ENCODE data around the gene B4GALT2.

The B4GALT2 gene

GRCh38 chr1:43953361-43953760 lies 25.6 kb upstream of the B4GALT2 start:
- ATAC-seq (replicated peaks) = no peak
- DNase-seq = no peak
- no peaks in the 10 kb centered on the region for H3K9me3 Mint-ChIP-seq
- peaks cover 39 to 49% of the 10 kb centered on the region in 2 donors for H3K36me3 Mint-ChIP-seq
- H3K4me3 Mint-ChIP-seq = no peak overlapping the region
- H3K27ac Mint-ChIP-seq = no peak overlapping the region
- no peaks in the 10 kb centered on the region for H3K27me3 Mint-ChIP-seq
- peaks cover 28 to 35% of the 10 kb centered on the region in 2 donors for H3K4me1 Mint-ChIP-seq

- ATAC-seq (replicated peaks) (no peak), DNase-seq (no peak)
- H3K4me3 Mint-ChIP-seq = no peak overlapping the region
- H3K27me3 Mint-ChIP-seq = no peaks in the 10 kb centered on the region
- H3K9me3 Mint-ChIP-seq = no peaks in the 10 kb centered on the region
- H3K27ac Mint-ChIP-seq = no peak overlapping the region
- peaks cover 45 to 55% of the 10 kb centered on the region in 2 donors for H3K36me3 Mint-ChIP-seq
- peaks cover 21 to 28% of the 10 kb centered on the region in 2 donors for H3K4me1 Mint-ChIP-seq
These were observed 25.0 kb upstream of the B4GALT2 start for GRCh38 chr1:43954036-43954435.

DNA sequence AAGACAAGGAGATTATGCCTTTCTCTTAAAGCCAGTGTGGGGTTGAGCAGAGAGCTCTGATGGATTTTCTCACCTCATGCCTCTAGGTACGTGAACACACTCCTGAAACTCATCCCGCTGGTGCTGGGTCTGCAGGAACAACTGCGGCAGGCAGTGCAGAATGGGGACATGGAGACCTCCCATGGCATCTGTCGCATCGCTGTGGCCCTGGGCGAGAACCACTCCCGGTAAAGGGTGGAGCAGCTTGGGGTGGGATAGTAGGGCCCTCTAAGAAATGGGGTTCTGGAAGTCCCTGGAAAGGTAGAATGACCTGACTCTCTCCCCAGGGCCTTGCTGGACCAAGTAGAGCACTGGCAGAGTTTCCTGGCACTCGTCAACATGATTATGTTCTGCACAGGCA lies 22.8 kb upstream of the B4GALT2 start:
- Mint-ChIP-seq H3K4me1 (peaks cover 8 to 11% of the 10 kb centered on the region in 2 donors), H3K9me3 (no peaks in the 10 kb centered on the region), H3K27me3 (no peaks in the 10 kb centered on the region), H3K27ac (no peak overlapping the region), H3K4me3 (no peak overlapping the region), H3K36me3 (peaks cover 35 to 46% of the 10 kb centered on the region in 2 donors)
- ATAC-seq (replicated peaks) = no peak
- DNase-seq = no peak

- Mint-ChIP-seq H3K9me3 (no peaks in the 10 kb centered on the region), H3K36me3 (peaks cover 40 to 48% of the 10 kb centered on the region in 2 donors), H3K4me3 (no peak overlapping the region), H3K27ac (no peak overlapping the region), H3K4me1 (peaks cover 0 to 7% of the 10 kb centered on the region in 2 donors), H3K27me3 (no peaks in the 10 kb centered on the region)
- DNase-seq (no peak), ATAC-seq (replicated peaks) (no peak)
These were observed 21.5 kb upstream of the B4GALT2 start for GRCh38 chr1:43957407-43958040.

DNA sequence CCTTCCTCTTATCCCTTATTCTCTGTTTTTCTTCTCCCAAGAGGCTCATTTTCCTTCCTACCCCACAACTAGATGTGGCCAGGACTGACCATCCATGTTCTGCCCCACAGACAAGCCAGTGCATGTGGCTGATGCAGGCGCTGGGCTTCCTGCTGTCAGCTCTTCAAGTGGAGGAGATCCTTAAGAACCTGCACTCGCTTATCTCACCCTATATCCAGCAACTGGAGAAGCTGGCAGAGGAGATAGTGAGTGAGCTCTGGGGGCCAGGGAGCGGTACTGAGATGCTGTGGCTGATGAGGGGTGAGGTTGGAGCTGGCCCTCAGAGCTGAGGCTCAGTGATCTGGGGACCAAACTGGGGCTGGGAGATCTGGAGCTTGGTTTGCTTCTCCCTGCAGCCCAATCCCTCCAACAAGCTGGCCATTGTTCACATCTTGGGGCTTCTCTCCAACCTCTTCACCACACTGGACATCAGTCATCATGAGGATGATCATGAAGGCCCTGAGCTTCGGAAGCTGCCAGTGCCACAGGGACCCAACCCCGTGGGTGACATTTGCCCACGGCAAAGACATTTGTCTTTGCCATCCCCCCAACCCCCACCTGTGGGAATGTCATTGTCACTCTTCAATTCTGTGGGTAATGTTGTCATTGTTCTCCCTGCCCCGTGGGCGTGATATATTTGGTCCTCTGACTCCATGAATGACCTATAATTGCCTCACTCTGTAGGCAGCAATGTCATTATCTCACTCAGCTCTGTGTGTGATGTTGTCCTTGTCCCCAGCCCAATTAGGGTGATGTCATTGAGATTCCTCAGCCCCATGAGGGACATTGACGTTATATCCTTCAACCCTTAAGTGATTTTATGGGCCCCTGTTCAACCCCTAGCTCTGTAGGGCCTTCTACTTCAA lies 20.4 kb upstream of the B4GALT2 start:
- Mint-ChIP-seq H3K4me1 (peaks cover 0 to 4% of the 10 kb centered on the region in 2 donors), H3K4me3 (no peak overlapping the region), H3K27ac (no peak overlapping the region), H3K9me3 (no peaks in the 10 kb centered on the region), H3K36me3 (peaks cover 42 to 46% of the 10 kb centered on the region in 2 donors), H3K27me3 (no peaks in the 10 kb centered on the region)
- no peak for DNase-seq
- ATAC-seq (replicated peaks) = no peak

GRCh38 chr1:43960798-43961197 lies 18.2 kb upstream of the B4GALT2 start:
- Mint-ChIP-seq H3K27me3 (no peaks in the 10 kb centered on the region), H3K4me1 (peaks cover 0 to 3% of the 10 kb centered on the region in 2 donors), H3K9me3 (no peaks in the 10 kb centered on the region), H3K27ac (no peak overlapping the region), H3K36me3 (peaks cover 32 to 37% of the 10 kb centered on the region in 2 donors), H3K4me3 (no peak overlapping the region)
- ATAC-seq (replicated peaks) (no peak), DNase-seq (no peak)

DNA sequence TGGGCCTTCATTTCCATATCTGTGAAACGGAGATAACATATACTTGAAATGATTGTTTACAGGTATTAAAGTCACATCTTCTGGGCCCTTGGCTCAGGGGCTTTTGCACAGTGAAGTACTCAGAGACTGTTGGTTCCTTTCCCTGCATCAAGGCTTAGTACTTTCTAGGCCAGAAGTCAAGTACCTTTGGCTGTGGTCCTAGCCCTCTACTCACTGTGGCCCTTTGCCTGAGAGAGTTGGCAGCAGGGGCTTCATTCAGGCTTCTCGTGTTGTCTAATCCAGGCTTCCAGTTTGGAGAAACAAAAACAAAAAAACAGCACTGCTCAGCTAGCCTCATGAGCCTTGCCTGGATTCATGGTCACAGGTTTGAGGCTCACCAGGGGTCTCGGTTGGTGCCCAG lies 17.3 kb upstream of the B4GALT2 start:
- no peak overlapping the region for H3K4me3 Mint-ChIP-seq
- H3K4me1 Mint-ChIP-seq = peaks cover 0 to 3% of the 10 kb centered on the region in 2 donors
- no peak for DNase-seq
- no peak for ATAC-seq (replicated peaks)
- H3K36me3 Mint-ChIP-seq = peaks cover 29 to 35% of the 10 kb centered on the region in 2 donors
- no peaks in the 10 kb centered on the region for H3K27me3 Mint-ChIP-seq
- H3K9me3 Mint-ChIP-seq = no peaks in the 10 kb centered on the region
- no peak overlapping the region for H3K27ac Mint-ChIP-seq

- peaks cover 0 to under 1% of the 10 kb centered on the region in 2 donors for H3K4me1 Mint-ChIP-seq
- no peak for DNase-seq
- H3K9me3 Mint-ChIP-seq = no peaks in the 10 kb centered on the region
- no peak overlapping the region for H3K4me3 Mint-ChIP-seq
- no peak overlapping the region for H3K27ac Mint-ChIP-seq
- no peak for ATAC-seq (replicated peaks)
- H3K27me3 Mint-ChIP-seq = no peaks in the 10 kb centered on the region
- H3K36me3 Mint-ChIP-seq = peaks cover 28 to 36% of the 10 kb centered on the region in 2 donors
These were observed 16.7 kb upstream of the B4GALT2 start for GRCh38 chr1:43962324-43962723.

DNA sequence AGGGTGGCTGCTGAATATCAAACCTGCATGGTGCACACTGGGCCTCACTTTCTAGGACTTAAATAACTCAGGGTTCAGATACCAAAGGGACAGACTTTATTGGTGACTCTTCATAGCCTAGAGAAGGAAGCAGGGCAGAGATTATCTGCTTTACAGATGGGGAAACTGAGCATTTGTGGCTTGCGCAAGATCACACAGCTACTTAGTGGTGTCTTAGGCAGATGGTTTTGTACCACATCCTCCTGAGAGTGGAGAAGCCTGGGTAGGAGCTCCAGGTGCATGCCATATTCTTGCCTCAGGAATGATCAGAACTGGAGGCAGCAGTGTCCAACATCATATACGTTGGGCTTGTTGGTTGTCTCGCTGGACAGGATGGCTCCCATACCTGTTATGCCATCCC lies 16.0 kb upstream of the B4GALT2 start:
- Mint-ChIP-seq H3K27me3 (no peaks in the 10 kb centered on the region), H3K27ac (no peak overlapping the region), H3K4me1 (no peaks in the 10 kb centered on the region), H3K4me3 (no peak overlapping the region), H3K36me3 (peaks cover 30 to 37% of the 10 kb centered on the region in 2 donors), H3K9me3 (no peaks in the 10 kb centered on the region)
- ATAC-seq (replicated peaks) = no peak
- DNase-seq = no peak

DNA sequence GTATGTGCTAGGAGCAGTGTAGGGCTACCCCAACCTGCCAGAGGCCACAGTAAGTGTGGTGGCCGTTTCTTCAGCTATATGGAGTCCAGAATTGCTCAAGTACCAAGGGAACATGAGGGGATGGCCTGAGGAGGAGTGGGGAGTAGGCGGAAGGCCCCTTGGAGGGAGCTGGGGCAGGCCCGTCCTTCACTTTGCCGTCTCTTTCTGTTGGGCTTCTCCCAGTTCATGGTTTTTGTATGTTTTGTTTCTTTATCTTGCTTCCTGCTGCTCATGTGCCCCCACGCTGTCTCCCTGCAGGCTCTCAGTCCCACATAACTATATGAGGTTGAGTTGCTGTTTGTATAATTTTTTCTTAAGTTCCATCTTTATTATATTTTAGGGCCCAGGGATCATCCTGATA lies 15.1 kb upstream of the B4GALT2 start:
- no peaks in the 10 kb centered on the region for H3K4me1 Mint-ChIP-seq
- ATAC-seq (replicated peaks) (no peak), DNase-seq (no peak)
- H3K27ac Mint-ChIP-seq = no peak overlapping the region
- no peaks in the 10 kb centered on the region for H3K27me3 Mint-ChIP-seq
- no peak overlapping the region for H3K4me3 Mint-ChIP-seq
- peaks cover 27 to 31% of the 10 kb centered on the region in 2 donors for H3K36me3 Mint-ChIP-seq
- H3K9me3 Mint-ChIP-seq = no peaks in the 10 kb centered on the region

DNA sequence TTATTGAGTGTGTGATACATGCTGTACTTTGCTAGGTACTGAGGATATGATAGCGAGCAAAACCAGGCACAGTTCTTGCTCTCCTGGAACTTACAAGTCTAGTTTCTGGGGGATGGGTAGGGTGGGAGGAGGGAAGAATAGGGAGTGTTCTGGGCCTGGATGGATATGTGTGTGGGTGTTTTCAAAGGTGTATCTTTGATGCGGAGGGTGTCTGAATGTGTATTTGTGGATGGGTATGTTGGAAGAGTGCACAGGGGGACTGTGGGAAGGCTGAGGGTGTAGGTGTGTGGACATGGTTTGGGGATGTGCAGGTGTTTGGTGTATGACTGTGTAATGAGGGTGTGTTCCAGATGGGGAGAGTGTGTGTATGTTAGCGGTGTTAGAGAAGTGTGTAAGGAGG lies 13.7 kb upstream of the B4GALT2 start:
- Mint-ChIP-seq H3K9me3 (no peaks in the 10 kb centered on the region), H3K27me3 (no peaks in the 10 kb centered on the region), H3K4me3 (no peak overlapping the region), H3K36me3 (peaks cover 23 to 30% of the 10 kb centered on the region in 2 donors), H3K4me1 (peaks cover 3 to 13% of the 10 kb centered on the region in 2 donors), H3K27ac (no peak overlapping the region)
- ATAC-seq (replicated peaks) (no peak), DNase-seq (no peak)

GRCh38 chr1:43968348-43968948 lies 10.6 kb upstream of the B4GALT2 start:
- no peaks in the 10 kb centered on the region for H3K27me3 Mint-ChIP-seq
- peak overlapping the region in 1 of 2 donors; percentile 17 for H3K4me3 Mint-ChIP-seq
- peaks cover 15 to 30% of the 10 kb centered on the region in 2 donors for H3K4me1 Mint-ChIP-seq
- H3K36me3 Mint-ChIP-seq = peaks cover 21 to 28% of the 10 kb centered on the region in 2 donors
- DNase-seq (no peak), ATAC-seq (replicated peaks) (no peak)
- H3K9me3 Mint-ChIP-seq = no peaks in the 10 kb centered on the region
- H3K27ac Mint-ChIP-seq = no peak overlapping the region

GRCh38 chr1:43969416-43969745 lies 9.6 kb upstream of the B4GALT2 start:
- no peak for ATAC-seq (replicated peaks)
- H3K9me3 Mint-ChIP-seq = no peaks in the 10 kb centered on the region
- H3K4me1 Mint-ChIP-seq = peaks cover 23 to 39% of the 10 kb centered on the region in 2 donors
- H3K27ac Mint-ChIP-seq = no peak overlapping the region
- no peaks in the 10 kb centered on the region for H3K27me3 Mint-ChIP-seq
- DNase-seq = no peak
- H3K36me3 Mint-ChIP-seq = peaks cover 25 to 31% of the 10 kb centered on the region in 2 donors
- H3K4me3 Mint-ChIP-seq = peak overlapping the region; percentile 94 to 95

GRCh38 chr1:43969746-43970466 lies 9.1 kb upstream of the B4GALT2 start, which contains the start of gene DPH2:
TSS of gene DPH2 (plus strand) at chr1:43970010. CDS start at chr1:43970176, 166 bp downstream.
- DNase-seq (peak; percentile 88), ATAC-seq (replicated peaks) (peak; percentile 91)
- no peaks in the 10 kb centered on the region for H3K9me3 Mint-ChIP-seq
- H3K36me3 Mint-ChIP-seq = peaks cover 26 to 31% of the 10 kb centered on the region in 2 donors
- peak within 1 kb of the TSS; percentile 94 to 95 for H3K4me3 Mint-ChIP-seq
- peaks cover 23 to 40% of the 10 kb centered on the region in 2 donors for H3K4me1 Mint-ChIP-seq
- peak within 1 kb of the TSS; percentile 94 for H3K27ac Mint-ChIP-seq
- no peaks in the 10 kb centered on the region for H3K27me3 Mint-ChIP-seq

Measured in stimulated activated naive B cell treated with anti-CD40 and anti-IgM and Interleukin-4, amounts not matched to agents 10 μg/mL and 1 μg/mL and 100 μg/mL, for 72 hours (primary cell).